Adipocyte (in vitro differentiated cells): ENCODE measurements around the gene SLC39A11.
A peak's percentile ranks its signal among the peaks of the same experiment; 100 is the strongest.
"Not testable (repeated sequence)": the region's sequence is repeated elsewhere in the genome, so short reads cannot be mapped to it uniquely, and the experiment has no call there.

Experiments
- DNase-seq: peaks from one replicate; pipeline ENCODE4 v3.0.0-alpha.2; 2015; ENCODE audit warnings: low read depth
- H3K27me3 ChIP-seq: replicated peaks from 2 replicates; pipeline ENCODE4 v1.7.0; 2013; ENCODE audit warnings: mild to moderate bottlenecking, low read length, moderate library complexity; ENCODE audit not compliant: control insufficient read depth, insufficient read depth
- H3K36me3 ChIP-seq: 2 replicates; pipeline ENCODE4 v1.7.0; 2013; ENCODE audit warnings: low read length, mild to moderate bottlenecking, moderate library complexity; ENCODE audit not compliant: control insufficient read depth, insufficient read depth, severe bottlenecking
- H3K4me1 ChIP-seq: 2 replicates; pipeline ENCODE4 v1.7.0; 2013; ENCODE audit warnings: mild to moderate bottlenecking, low read length, moderate library complexity; ENCODE audit not compliant: control insufficient read depth, insufficient read depth
- H3K4me3 ChIP-seq: 2 replicates; pipeline ENCODE4 v1.7.0; 2013; ENCODE audit warnings: mild to moderate bottlenecking, low read length, moderate library complexity
- H3K9ac ChIP-seq: 2 replicates; pipeline ENCODE4 v1.7.0; 2013; ENCODE audit warnings: mild to moderate bottlenecking, low read length, moderate library complexity
- H3K9me3 ChIP-seq: 2 replicates; pipeline ENCODE4 v1.7.0; 2013; ENCODE audit warnings: mild to moderate bottlenecking, low read length, moderate library complexity; ENCODE audit not compliant: control insufficient read depth

The SLC39A11 gene

GRCh38 chr17:72788950-72789585, 303.4 kb downstream of the SLC39A11 start:
- Histone ChIP-seq H3K4me1 (no peaks in the 10 kb centered on the region), H3K4me3 (no peak overlapping the region), H3K36me3 (peaks cover 7% of the 10 kb centered on the region), H3K9me3 (peaks cover 24% of the 10 kb centered on the region), H3K27me3 (no peaks in the 10 kb centered on the region), H3K9ac (no peak overlapping the region)
- peak; percentile 14 for DNase-seq

- Histone ChIP-seq H3K4me3 (no peak overlapping the region), H3K4me1 (no peaks in the 10 kb centered on the region), H3K9me3 (no peaks in the 10 kb centered on the region), H3K36me3 (no peaks in the 10 kb centered on the region), H3K9ac (no peak overlapping the region), H3K27me3 (no peaks in the 10 kb centered on the region)
- no peak for DNase-seq
These were observed 306.3 kb downstream of the SLC39A11 start for GRCh38 chr17:72786209-72786608.

DNA sequence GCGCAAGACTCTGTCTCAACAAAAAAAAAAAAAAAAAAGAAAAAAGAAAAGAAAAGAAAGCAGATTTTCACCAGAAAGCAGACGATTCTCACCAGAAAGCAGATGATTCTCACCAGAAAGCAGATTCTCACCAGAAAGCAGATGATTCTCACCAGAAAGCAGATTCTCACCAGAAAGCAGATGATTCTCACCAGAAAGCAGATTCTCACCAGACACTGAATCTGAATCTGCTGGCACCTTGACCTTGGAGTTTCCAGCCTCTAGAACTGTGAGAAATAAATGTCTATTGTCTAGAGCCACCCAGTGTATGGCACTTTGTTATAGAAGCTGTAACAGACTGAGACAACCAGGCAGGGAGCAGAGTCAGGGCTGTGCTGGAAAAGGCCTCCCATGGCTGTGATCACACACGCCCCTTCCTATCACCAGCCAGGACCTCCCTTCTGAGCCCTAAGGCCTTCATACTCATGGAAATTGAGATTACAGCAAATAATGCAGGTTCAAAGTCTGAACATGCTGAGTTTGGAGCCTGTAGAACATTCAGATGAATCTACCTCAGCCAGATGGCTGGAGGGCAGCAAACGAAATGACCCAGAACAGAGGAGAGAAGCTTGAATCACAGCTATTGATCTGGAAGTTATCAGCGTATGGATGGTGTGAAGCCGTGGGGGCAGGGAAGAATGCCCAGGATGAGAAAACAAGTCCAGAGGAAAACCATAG, 309.3 kb downstream of the SLC39A11 start:
- Histone ChIP-seq H3K4me3 (no peak overlapping the region), H3K36me3 (no peaks in the 10 kb centered on the region), H3K9ac (no peak overlapping the region), H3K27me3 (no peaks in the 10 kb centered on the region), H3K4me1 (no peaks in the 10 kb centered on the region), H3K9me3 (no peaks in the 10 kb centered on the region)
- DNase-seq: no peak

DNA sequence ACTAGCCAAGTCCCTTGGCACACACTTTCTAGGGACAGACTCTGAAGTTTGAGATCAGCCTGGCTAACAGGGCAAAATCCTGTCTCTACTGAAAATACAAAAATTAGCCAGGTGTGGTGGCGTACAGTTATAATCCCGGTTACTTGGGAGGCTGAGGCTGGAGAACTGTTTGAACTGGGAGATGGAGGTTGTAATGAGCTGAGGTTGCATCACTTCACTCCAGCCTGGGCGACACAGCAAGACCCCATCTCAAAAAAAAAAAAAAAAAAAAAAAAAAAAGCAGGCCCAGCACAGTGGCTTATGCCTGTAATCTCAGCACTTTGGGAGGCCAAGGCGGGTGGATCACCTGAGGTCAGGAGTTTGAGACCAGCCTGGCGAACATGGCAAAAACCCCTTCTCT, 310.1 kb downstream of the SLC39A11 start:
- H3K4me1 ChIP-seq: not testable (repeated sequence)

GRCh38 chr17:72778169-72779151, 314.0 kb downstream of the SLC39A11 start:
- Histone ChIP-seq H3K4me1 (no peaks in the 10 kb centered on the region), H3K9me3 (no peaks in the 10 kb centered on the region), H3K27me3 (no peaks in the 10 kb centered on the region), H3K9ac (no peak overlapping the region), H3K4me3 (no peak overlapping the region), H3K36me3 (no peaks in the 10 kb centered on the region)
- no peak for DNase-seq

More for the DNA sequence above, 310.1 kb downstream of the SLC39A11 start:
- not testable (repeated sequence) for H3K36me3 ChIP-seq, H3K9me3 ChIP-seq, H3K4me3 ChIP-seq, H3K9ac ChIP-seq, DNase-seq, H3K27me3 ChIP-seq

GRCh38 chr17:72775919-72776318, 316.6 kb downstream of the SLC39A11 start:
- Histone ChIP-seq H3K9ac (no peak overlapping the region), H3K4me1 (no peaks in the 10 kb centered on the region), H3K9me3 (no peaks in the 10 kb centered on the region), H3K36me3 (no peaks in the 10 kb centered on the region), H3K4me3 (no peak overlapping the region), H3K27me3 (no peaks in the 10 kb centered on the region)
- no peak for DNase-seq

- H3K9me3 ChIP-seq: peaks cover 4% of the 10 kb centered on the region
- no peaks in the 10 kb centered on the region for H3K4me1 ChIP-seq
- H3K9ac ChIP-seq: no peak overlapping the region
- H3K4me3 ChIP-seq: no peak overlapping the region
- no peak for DNase-seq
- no peaks in the 10 kb centered on the region for H3K27me3 ChIP-seq
- no peaks in the 10 kb centered on the region for H3K36me3 ChIP-seq
These were observed 317.3 kb downstream of the SLC39A11 start for GRCh38 chr17:72775237-72775636.

DNA sequence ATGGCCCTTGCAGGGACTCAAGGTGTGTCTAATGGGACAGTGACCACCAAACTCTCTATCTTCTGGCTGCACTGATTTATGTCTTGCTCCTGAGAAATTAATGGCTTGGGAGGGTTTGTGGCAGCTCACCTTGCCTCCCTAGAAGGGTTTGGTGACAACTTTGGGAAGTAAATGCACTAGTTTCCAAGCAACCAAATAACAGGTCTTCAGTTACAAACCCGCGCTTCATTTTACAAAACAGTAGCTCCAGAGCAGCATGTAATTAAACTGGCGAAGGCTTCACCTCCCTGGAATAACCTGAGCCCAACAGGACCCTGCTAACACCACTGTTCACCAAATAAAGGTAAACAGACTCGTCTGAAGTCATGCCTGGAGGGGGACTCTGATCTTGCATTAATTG, 318.3 kb downstream of the SLC39A11 start:
- H3K4me3 ChIP-seq: no peak overlapping the region
- peaks cover 5% of the 10 kb centered on the region for H3K9me3 ChIP-seq
- no peaks in the 10 kb centered on the region for H3K4me1 ChIP-seq
- no peaks in the 10 kb centered on the region for H3K36me3 ChIP-seq
- H3K27me3 ChIP-seq: no peaks in the 10 kb centered on the region
- DNase-seq: no peak
- no peak overlapping the region for H3K9ac ChIP-seq

- not testable (repeated sequence) for H3K4me1 ChIP-seq, H3K27me3 ChIP-seq, DNase-seq, H3K9ac ChIP-seq, H3K36me3 ChIP-seq, H3K9me3 ChIP-seq, H3K4me3 ChIP-seq
These were observed 319.3 kb downstream of the SLC39A11 start for GRCh38 chr17:72773225-72773624.

DNA sequence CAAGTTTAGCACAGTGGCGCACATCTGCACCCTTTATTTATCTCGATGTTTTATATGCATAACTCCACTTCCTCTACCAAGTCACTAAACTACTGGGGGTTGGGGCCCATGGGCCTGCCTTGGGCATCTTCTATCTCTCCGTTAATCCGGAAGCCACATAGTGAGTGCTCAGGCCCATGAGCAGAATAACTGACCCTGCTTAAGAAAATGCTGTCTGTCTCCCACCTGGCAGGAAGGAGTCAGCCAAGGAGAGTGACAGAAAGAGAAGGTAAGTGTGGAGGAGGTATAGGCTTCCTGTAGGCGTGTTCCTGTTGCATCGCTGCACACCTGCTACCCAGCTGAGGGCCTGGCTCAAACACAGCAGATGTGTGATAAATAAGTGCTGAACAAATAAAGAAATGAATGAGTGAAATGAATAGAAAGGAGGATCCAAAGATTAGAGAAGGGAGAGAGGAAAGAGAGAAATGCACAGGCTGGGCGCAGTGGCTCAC, 320.1 kb downstream of the SLC39A11 start:
- Histone ChIP-seq H3K27me3 (no peaks in the 10 kb centered on the region), H3K9ac (no peak overlapping the region), H3K9me3 (peaks cover 8% of the 10 kb centered on the region), H3K4me1 (no peaks in the 10 kb centered on the region), H3K36me3 (no peaks in the 10 kb centered on the region), H3K4me3 (no peak overlapping the region)
- no peak for DNase-seq

DNA sequence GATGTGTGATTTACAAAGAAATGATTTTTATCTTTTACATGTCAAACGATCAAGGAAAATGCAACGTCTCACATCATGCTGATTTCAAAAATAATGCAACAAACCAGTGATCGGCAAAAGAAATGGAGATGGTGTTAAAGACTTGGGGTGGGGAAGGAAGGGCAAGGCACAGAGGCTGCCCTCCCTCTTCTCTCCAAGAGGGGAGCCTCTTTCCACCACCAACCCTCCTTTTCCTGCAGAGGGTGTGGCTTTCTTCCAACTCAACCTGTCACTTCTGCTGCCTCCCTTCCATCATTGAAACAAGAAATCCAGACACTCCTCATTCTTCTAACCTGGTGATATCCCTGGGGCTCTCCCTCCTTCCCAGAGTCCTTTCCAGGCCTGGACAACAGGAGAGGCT, 320.8 kb downstream of the SLC39A11 start:
- H3K4me1 ChIP-seq: no peaks in the 10 kb centered on the region
- H3K27me3 ChIP-seq: no peaks in the 10 kb centered on the region
- no peak overlapping the region for H3K4me3 ChIP-seq
- peaks cover 13% of the 10 kb centered on the region for H3K9me3 ChIP-seq
- H3K9ac ChIP-seq: no peak overlapping the region
- DNase-seq: no peak
- H3K36me3 ChIP-seq: no peaks in the 10 kb centered on the region
